GM12872 (cell line): Measurements from ENCODE around the gene HOXA11.

Source experiments
- CTCF ChIP-seq: IDR thresholded peaks from 3 replicates; pipeline ENCODE4 v1.5.1; 2011; ENCODE audit warnings: low read depth, mild to moderate bottlenecking, low read length, moderate library complexity; ENCODE audit not compliant: insufficient read depth

The HOXA11 gene

GRCh38 chr7:27185013-27185853 lies at the start of gene HOXA11:
TSS of gene HOXA11 (minus strand) at chr7:27185232. CDS start at chr7:27185144, 88 bp downstream.
- TF ChIP-seq CTCF: no peak

GRCh38 chr7:27229448-27229847 lies 44.4 kb upstream of the HOXA11 start:
- TF ChIP-seq CTCF: no peak

- TF ChIP-seq CTCF: no peak
These were observed 40.2 kb upstream of the HOXA11 start for GRCh38 chr7:27224983-27225934.

GRCh38 chr7:27223941-27224575 lies 39.0 kb upstream of the HOXA11 start:
- no peak for TF ChIP-seq CTCF

GRCh38 chr7:27221201-27221797 lies 36.3 kb upstream of the HOXA11 start:
- TF ChIP-seq CTCF: no peak

GRCh38 chr7:27220440-27220955 lies 35.5 kb upstream of the HOXA11 start:
- no peak for TF ChIP-seq CTCF
